Thyroid gland (tissue), 4 donors: ENCODE results near the gene ANKRD28. TPM values are rescaled to one million over a fixed set of nuclear protein-coding genes. Genes with fewer than 3 reads are reported as not detected.
A peak's percentile ranks its signal among the peaks of the same experiment; 100 is the strongest.

Source experiments
- DNase-seq, 2 donors: peaks; one replicate each; pipeline ENCODE4 v3.0.0-alpha.2; 2019
- H3K27ac ChIP-seq, 3 donors: fragments of 200-600 bp; sonication (generic); 1 replicate in 2 of 3; 2 replicates in 1 of 3; pipeline ENCODE4 v1.5.1; 2016 to 2019; ENCODE audit warnings: mild to moderate bottlenecking in 1 of 3, moderate library complexity in 1 of 3
- H3K27me3 ChIP-seq: fragments of 200-600 bp; sonication (generic); one replicate; pipeline ENCODE4 v1.5.1; 2019
- H3K36me3 ChIP-seq, 2 donors: fragments of 200-600 bp; sonication (generic); one replicate each; pipeline ENCODE4 v1.5.1; 2016 to 2019
- H3K4me1 ChIP-seq, 2 donors: fragments of 200-600 bp; sonication (generic); one replicate each; pipeline ENCODE4 v1.5.1; 2017 to 2019
- H3K4me3 ChIP-seq, 3 donors: fragments of 200-600 bp; sonication (generic); replicated peaks in 1 of 3; 1 replicate in 2 of 3; 2 replicates in 1 of 3; pipeline ENCODE4 v1.5.1; 2016; ENCODE audit warnings: mild to moderate bottlenecking in 1 of 3
- H3K9me3 ChIP-seq: fragments of 200-600 bp; sonication (generic); one replicate; pipeline ENCODE4 v1.5.1; 2017
- POLR2A ChIP-seq, 2 donors: fragments of 450-650 bp; IDR thresholded peaks; one replicate each; pipeline ENCODE4 v1.6.1; 2017; ENCODE audit warnings: antibody characterized with exemption in 2 of 2, mild to moderate bottlenecking in 2 of 2, moderate library complexity in 1 of 2
- WGBS, 2 donors: methylation state at CpG; one replicate each; pipeline ENCODE4 v1.1.5; 2017; 5-methylcytosine and 5-hydroxymethylcytosine counted together
- intact Hi-C: fragments of 100-400 bp; cut with DNase I; formaldehyde crosslinking; loops from one replicate; pipeline ENCODE4 v1.15.1; 2023
- total RNA-seq, 4 donors: library from RNA; depleted of rRNA; stranded (reverse); fragments of >200 nt; gene quantifications; one replicate each; pipeline ENCODE4 v1.2.3, GENCODE V29; 2016
- TF ChIP-seq, protein P1 (sequence below), 6 experiments: fragments of 200-600 bp in 3 of 6; fragments of 450-650 bp in 3 of 6; sonication (generic) in 3 of 6; IDR thresholded peaks; one replicate each; pipeline ENCODE4 v1.5.1; 2016 to 2019; ENCODE audit warnings: antibody characterized with exemption in 6 of 6, mild to moderate bottlenecking in 2 of 6, inconsistent platforms in 1 of 6, moderate library complexity in 1 of 6

The ANKRD28 gene
- total RNA-seq, 4 donors from 2014 or later: 61.3 to 83.3 (median 72.7) TPM

DNA sequence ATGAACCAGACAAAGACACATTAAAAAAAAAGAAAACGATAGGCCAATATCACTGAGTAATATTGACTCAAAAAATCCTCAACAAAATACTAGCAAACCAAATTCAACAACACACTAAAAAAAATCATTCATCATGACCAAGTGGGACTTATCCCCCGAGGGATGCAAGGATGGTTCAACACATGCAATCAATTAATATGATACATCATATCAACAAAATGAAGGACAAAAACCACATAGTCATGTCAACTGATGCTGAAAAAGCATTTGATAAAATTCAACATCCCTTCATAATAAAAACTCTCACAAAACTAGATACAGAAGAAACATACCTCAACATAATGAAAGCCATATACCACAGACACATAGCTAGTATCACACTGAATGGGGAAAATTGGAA is 41.8 kb upstream of the ANKRD28 start:
- Histone ChIP-seq H3K27me3 (no peaks in the 10 kb centered on the region), H3K36me3 (no peaks in the 10 kb centered on the region), H3K4me1 (no peaks in the 10 kb centered on the region), H3K27ac (no peak overlapping the region), H3K9me3 (no peaks in the 10 kb centered on the region), H3K4me3 (no peak overlapping the region)
- DNase-seq: no peak
- 92 to 96% methylated on average over 2 of the region's 2 CpGs for WGBS, 2 donors
- intact Hi-C loops: no loop called here
- TF ChIP-seq, protein P1, sequence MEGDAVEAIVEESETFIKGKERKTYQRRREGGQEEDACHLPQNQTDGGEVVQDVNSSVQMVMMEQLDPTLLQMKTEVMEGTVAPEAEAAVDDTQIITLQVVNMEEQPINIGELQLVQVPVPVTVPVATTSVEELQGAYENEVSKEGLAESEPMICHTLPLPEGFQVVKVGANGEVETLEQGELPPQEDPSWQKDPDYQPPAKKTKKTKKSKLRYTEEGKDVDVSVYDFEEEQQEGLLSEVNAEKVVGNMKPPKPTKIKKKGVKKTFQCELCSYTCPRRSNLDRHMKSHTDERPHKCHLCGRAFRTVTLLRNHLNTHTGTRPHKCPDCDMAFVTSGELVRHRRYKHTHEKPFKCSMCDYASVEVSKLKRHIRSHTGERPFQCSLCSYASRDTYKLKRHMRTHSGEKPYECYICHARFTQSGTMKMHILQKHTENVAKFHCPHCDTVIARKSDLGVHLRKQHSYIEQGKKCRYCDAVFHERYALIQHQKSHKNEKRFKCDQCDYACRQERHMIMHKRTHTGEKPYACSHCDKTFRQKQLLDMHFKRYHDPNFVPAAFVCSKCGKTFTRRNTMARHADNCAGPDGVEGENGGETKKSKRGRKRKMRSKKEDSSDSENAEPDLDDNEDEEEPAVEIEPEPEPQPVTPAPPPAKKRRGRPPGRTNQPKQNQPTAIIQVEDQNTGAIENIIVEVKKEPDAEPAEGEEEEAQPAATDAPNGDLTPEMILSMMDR (IDR thresholded peaks at IDR 0.05): no peak
- TF ChIP-seq POLR2A (IDR thresholded peaks at IDR 0.05): no peak

DNA sequence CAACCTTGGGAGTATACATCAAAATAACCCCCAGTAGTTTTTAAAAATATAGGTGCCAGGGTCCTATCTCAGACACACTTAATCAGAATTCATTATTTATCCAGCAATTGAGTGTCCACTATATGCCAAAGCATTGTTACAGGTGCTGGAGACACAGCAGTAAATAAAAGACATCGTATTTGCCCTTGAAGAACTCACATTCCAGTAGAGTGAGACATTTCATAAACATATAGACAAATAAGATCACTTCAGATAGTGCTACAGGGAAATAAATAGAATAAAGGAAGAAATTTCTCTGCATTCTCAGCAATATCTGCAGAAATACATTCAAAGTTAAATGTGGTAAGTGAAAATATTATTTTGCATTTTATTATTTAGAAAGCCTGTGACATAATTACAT is 34.1 kb upstream of the ANKRD28 start:
- Histone ChIP-seq H3K4me1 (peaks cover 0 to 6% of the 10 kb centered on the region in 2 donors), H3K4me3 (no peak overlapping the region), H3K27ac (no peak overlapping the region), H3K36me3 (no peaks in the 10 kb centered on the region), H3K9me3 (no peaks in the 10 kb centered on the region), H3K27me3 (no peaks in the 10 kb centered on the region)
- 69 to 83% methylated on average over 1 of the region's 1 CpG for WGBS, 2 donors
- intact Hi-C loops: no loop called here
- no peak for TF ChIP-seq POLR2A (IDR thresholded peaks at IDR 0.05)
- TF ChIP-seq, protein P1 (IDR thresholded peaks at IDR 0.05): no peak
- DNase-seq: no peak

DNA sequence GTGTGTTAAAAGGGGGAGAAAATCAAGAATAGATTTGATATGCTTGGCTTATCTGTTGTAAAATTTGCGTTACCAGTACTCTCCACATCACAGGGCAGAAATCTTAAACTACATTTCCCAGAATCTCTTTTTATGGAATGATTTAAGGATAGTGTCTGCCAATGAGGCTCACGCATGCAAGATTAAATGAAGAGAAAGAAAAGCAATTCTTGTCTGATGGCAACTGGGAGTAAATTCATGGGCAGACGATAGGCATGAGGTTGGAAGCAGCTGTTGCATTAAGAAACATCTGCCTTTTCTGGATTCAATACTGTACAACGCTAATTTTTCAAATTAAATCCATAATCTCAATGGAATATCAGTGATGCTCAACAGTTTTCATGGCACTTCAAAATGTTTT is 27.2 kb upstream of the ANKRD28 start:
- Histone ChIP-seq H3K4me1 (peaks cover 10% of the 10 kb centered on the region in 2 donors), H3K9me3 (no peaks in the 10 kb centered on the region), H3K27ac (no peak overlapping the region), H3K4me3 (no peak overlapping the region), H3K27me3 (no peaks in the 10 kb centered on the region), H3K36me3 (no peaks in the 10 kb centered on the region)
- DNase-seq: no peak
- TF ChIP-seq POLR2A (IDR thresholded peaks at IDR 0.05): no peak
- TF ChIP-seq, protein P1 (IDR thresholded peaks at IDR 0.05): no peak
- 73 to 85% methylated on average over 4 of the region's 4 CpGs for WGBS, 2 donors
- intact Hi-C loops: no loop called here

DNA sequence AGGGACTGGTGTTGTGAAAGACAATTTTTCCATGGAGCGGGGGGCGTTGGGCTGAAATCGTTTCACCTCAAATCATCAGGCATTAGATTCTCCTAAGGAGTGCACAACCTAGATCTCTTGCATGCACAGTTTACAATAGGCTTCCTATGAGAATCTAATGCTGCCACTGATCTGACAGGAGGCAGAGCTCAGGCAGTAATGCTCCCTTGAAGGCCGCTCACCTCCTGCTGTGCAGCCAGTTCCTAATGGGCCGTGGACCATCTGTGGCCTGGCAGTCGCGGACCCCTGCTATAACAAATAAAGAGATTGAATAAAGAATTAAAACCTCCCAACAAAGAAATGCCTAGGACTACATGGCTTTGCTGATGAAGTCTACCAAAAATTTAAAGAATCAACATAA is 25.3 kb upstream of the ANKRD28 start:
- no peak for TF ChIP-seq POLR2A (IDR thresholded peaks at IDR 0.05)
- TF ChIP-seq, protein P1 (IDR thresholded peaks at IDR 0.05): no peak
- H3K36me3 ChIP-seq: no peaks in the 10 kb centered on the region
- DNase-seq: no peak
- no peaks in the 10 kb centered on the region for H3K27me3 ChIP-seq
- 95 to 96% methylated on average over 7 of the region's 7 CpGs for WGBS, 2 donors
- H3K4me1 ChIP-seq: peaks cover 10% of the 10 kb centered on the region in 2 donors
- no peak overlapping the region for H3K4me3 ChIP-seq
- H3K9me3 ChIP-seq: no peaks in the 10 kb centered on the region
- H3K27ac ChIP-seq: no peak overlapping the region
- intact Hi-C loops: no loop called here

DNA sequence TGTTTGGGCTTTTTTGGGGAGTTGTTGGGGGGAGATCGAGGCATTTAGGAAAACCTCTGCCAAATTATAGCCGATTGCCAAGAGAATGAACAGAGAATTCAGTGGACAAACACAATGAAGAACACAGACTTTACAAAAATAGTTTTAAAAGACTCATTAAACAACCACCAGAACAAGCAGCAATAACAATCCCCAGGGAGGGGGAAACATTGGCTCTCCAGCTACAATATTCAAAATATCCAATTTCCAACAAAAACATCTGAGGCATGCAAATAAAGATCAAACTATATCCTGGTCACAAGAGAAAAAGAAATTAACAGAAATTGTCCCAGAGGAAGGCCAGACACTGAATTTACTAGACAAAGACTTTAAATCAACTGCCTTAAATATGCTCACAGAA is 24.5 kb upstream of the ANKRD28 start:
- Histone ChIP-seq H3K4me3 (no peak overlapping the region), H3K27me3 (no peaks in the 10 kb centered on the region), H3K27ac (peak overlapping the region in 1 of 3 donors; percentile 40), H3K9me3 (no peaks in the 10 kb centered on the region), H3K36me3 (no peaks in the 10 kb centered on the region), H3K4me1 (peaks cover 10% of the 10 kb centered on the region in 2 donors)
- intact Hi-C loops: no loop called here
- no peak for TF ChIP-seq POLR2A (IDR thresholded peaks at IDR 0.05)
- TF ChIP-seq, protein P1 (IDR thresholded peaks at IDR 0.05): no peak
- 60 to 82% methylated on average over 2 of the region's 2 CpGs for WGBS, 2 donors
- DNase-seq: no peak
